DND-41 (cell line): ENCODE data around the gene CTSA.

Experiments
- EZH2 ChIP-seq: IDR thresholded peaks from 3 replicates; pipeline ENCODE4 v1.6.1; 2012; ENCODE audit warnings: borderline replicate concordance, low read depth, mild to moderate bottlenecking, moderate library complexity, low read length, inconsistent platforms; ENCODE audit not compliant: severe bottlenecking
- TF ChIP-seq, protein P1 (sequence below): IDR thresholded peaks from 2 replicates; pipeline ENCODE4 v1.5.1; 2012; ENCODE audit warnings: borderline replicate concordance, low read length, moderate library complexity, mild to moderate bottlenecking; ENCODE audit not compliant: poor library complexity, severe bottlenecking; ENCODE audit errors: extremely low read depth

DNA sequence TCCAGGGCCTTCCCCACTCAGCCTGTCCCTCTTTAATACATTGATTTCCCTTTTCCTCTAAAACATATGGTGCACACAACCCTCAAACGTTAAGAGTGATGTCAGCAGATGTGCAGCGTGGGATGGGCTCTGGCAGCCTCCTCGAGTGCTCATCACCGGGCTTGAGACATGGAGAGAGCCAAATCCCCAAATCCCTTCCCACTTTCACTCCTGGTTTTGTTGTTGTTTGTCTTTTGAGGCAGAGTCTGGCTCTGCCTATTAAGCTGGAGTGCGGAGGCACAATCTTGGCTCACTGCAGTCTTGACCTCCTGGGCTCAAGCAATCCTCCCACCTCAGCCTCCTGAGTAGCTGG, 26.6 kb downstream of the CTSA start:
- TF ChIP-seq, protein P1, sequence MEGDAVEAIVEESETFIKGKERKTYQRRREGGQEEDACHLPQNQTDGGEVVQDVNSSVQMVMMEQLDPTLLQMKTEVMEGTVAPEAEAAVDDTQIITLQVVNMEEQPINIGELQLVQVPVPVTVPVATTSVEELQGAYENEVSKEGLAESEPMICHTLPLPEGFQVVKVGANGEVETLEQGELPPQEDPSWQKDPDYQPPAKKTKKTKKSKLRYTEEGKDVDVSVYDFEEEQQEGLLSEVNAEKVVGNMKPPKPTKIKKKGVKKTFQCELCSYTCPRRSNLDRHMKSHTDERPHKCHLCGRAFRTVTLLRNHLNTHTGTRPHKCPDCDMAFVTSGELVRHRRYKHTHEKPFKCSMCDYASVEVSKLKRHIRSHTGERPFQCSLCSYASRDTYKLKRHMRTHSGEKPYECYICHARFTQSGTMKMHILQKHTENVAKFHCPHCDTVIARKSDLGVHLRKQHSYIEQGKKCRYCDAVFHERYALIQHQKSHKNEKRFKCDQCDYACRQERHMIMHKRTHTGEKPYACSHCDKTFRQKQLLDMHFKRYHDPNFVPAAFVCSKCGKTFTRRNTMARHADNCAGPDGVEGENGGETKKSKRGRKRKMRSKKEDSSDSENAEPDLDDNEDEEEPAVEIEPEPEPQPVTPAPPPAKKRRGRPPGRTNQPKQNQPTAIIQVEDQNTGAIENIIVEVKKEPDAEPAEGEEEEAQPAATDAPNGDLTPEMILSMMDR: no peak
- no peak for TF ChIP-seq EZH2
